Measurements from ENCODE around the gene CREB5. TPM values are rescaled to one million over a fixed set of nuclear protein-coding genes. Genes with fewer than 3 reads are reported as not detected.

Gene CREB5
- total RNA-seq, 1 donor from 2014 or later = 4.5 TPM

DNA sequence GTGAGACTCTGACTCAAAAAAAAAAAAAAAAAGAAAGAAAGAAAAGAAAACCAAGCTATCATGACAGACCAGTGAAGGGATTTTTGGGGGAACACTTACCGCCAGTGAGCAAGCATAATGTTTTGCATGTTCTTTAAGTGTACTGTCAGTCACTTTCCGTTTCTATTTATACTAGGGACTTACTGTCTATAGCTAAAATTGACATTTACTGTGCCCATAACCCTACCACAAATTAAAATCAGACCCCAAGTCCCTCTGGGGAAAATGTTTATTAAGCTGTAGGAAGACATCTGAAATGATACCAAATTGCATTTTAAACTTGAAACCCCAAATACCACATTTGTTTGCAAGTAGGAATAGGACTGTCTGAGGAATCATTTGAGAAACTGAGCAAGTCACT is 293.0 kb downstream of the CREB5 start:
- intact Hi-C loops (cut with micrococcal nuclease) = no loop called here
- ATAC-seq (no peak), DNase-seq (no peak)

DNA sequence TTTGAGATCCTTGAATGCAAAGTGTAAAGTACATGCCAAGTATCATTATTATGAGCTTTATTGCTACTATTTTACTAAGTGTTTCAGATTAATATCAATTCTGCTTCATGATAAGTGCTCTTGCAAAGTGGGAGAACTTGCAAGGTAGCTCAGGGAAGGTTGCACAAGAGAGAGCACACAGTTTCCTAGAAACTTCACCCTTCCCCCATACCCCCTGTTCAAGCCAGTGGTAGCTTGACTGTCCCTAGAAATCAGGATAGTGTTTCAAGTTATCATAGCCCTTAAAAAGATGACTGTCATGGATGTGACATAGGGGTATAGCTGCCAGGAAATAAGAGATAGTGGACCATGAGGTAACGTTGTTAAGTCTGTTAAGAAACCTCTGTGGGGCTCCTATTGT is 294.3 kb downstream of the CREB5 start:
- DNase-seq = no peak
- intact Hi-C loops (cut with micrococcal nuclease) = no loop called here

DNA sequence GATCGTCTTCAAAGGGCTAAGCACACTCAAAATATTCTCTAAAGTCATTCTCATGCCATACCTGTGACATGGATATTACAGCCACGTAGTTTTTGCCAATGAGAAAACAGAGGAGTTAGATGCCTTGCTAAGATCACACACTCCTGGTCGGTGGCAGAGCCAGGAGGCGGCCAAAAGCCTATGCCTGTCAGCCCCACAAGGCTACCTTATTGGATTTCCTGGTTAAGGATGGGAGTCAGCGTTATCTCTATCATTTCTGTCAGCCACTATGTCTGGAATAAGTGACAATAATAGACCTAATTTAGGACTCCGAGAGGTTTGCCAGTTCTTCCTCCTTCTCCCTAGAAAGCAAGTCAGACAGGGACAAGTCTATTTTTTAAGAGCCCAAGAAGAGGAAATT is 295.0 kb downstream of the CREB5 start:
- intact Hi-C loops (cut with micrococcal nuclease) = no loop called here
- no peak for ATAC-seq
- no peak for DNase-seq

More for the DNA sequence above, 294.3 kb downstream of the CREB5 start:
- ATAC-seq = no peak

DNA sequence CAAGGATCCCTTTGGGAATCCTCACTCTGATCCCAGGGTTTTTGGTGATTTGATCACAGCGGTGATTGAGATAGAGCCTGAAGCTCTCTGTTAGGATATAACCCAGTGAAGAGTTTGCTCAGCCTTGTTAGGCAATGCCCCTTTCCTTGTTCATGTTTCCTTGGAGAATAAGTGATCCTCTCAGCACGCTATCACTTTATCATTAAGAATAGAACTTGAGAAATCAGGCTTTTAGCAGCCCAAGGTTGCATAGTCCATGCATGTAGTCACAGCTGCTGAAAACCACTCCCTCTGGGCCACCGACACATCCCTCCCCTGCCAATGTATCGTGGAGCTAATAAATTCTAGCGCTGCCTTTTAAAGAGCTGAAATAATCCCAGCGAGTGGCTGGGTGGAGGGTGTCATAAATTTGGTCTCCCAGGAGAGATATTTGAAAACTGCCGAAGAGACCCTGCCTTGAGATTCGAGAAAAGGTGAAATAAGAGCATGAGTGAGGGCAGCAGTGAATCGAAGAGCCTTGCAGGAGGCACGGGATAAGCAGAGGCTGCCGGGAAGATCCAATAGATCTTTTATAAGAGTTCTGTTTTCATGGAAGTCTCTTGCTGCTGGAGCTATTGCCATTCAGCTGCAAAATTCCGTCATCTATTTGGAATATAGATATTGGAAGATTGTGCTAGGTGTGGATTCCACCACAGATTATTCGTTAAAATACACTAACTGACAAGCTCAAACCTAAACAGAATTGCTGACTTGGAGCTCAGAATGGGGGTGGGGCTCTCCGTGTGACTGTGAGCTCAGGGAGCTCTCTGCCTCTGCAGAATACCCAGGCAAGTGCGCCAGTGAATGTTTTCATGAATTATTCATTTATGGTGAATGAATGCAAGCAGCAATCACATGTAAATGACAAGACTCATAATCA is 296.0 kb downstream of the CREB5 start:
- intact Hi-C loops (cut with micrococcal nuclease) = no loop called here
- DNase-seq = no peak
- ATAC-seq = peak; percentile 80

DNA sequence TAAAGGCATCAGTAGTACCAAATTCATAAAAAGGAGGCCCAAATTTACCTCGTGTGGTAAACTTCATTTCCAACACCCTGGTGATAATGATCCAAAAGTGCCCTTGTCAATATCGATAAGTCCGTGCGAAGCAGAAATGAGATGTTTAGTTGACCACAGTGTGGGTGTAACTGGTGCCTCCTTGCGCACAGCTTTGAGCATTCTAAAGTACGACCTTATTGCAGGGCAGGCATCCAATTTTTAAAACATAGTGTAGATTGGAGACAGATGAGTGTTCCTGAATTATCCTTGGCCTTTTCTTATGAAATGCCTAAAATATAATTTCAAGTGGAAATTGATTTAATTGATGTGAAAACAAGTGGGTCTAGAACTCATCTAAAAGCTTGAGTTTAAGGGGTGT is 297.4 kb downstream of the CREB5 start:
- DNase-seq (no peak), ATAC-seq (no peak)
- intact Hi-C loops (cut with micrococcal nuclease) = no loop called here

DNA sequence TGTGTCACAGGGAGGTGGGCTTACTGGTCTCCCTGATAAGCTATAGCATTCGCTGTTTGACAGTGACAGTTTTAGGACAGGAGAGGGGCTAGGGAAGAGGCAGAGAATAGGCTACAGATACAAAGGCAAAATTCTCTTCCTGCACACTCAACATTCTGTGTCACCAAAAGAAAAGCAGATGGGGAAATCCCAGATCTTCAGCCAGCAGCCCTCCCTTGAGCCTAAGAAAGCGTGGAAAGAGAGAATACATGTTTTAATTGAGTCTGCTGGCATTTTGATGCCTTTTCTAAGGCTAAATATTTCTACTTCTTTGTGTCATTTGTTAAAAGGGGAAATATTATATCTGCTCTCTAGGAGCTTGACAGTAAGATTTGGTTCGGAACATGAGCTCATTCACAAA is 298.8 kb downstream of the CREB5 start:
- DNase-seq (no peak), ATAC-seq (peak; percentile 42)
- intact Hi-C loops (cut with micrococcal nuclease) = no loop called here

DNA sequence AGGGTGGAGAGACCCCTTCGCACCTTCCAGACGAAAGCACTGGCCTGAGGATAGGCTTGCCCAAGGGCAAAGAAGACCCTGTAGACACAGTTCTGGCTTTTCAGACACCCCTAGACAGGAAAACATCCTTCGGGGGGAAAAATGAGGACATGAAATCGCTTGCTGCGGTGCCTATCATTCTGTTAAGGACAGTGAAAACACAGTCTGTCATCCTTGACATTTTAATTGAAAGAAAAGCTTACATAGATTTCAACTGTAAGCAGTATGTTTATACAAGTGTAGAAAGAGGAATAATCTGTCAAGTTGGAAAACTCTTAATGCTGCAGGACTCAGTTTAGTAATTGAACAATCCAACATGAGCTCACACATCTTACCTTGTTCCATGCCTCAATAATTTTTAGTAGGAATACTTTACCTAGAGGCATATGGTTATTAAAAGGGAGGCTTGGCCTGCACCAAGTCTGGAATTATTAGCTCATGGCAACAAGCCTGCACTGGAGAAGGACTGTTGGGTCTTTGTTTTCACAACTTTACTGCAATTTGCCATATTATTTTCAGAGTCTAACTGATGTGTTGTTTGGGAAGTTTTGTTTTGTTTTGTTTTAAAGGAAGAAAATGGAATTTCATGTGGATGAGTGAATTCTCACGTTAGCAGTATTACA is 302.3 kb downstream of the CREB5 start:
- ATAC-seq = no peak
- intact Hi-C loops (cut with micrococcal nuclease) = no loop called here
- DNase-seq = no peak

DNA sequence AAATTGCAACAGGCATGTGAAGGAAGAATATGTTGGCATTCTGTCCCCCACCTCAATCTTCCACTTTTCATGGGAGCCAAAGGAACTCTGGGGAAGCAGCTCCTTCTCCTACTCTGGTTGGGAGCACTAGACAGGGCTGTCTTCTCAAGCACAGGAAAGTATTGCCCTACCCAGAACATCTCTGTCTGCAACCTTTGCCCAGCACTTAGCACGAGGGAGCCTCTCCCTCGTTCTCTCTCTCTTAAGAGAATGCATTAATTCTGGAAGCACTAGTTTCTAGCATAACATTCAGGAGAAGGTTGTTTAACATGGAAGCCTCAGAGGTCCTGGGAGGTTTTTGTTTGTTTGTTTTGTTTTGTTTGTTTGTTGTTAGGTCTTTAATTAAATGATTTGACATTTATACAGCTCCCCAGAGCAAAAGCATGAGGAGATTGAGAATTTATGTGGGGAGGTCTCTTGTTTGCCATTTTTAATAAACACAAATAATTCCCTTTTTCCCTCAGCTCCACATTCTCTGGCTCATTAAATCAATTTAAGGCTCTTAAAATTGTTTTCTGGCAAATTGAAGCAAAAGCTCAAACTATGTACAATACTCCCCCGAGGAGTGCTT is 305.2 kb downstream of the CREB5 start:
- DNase-seq (no peak), ATAC-seq (peak; percentile 34)
- intact Hi-C loops (cut with micrococcal nuclease) = no loop called here

DNA sequence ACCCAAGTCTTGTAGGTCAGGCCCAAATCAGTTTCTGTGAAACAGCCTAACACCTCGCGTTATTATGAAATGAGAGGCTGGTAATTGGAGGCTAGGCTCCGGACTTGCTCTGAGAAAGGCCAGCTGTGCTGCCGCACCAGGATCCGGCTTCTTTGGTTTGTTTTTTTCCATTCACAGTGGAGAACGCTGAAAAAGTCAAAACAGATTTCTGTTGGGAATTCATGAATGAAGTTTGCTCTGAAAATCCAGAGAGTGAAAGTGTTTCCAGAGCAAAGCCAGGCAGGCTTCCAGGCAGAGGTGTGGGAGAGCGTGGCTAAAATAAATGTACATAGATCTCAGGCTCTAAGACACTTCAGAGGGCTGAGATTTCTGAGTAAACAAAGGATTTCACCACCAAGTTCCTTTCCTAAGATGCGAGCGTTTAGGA is 305.8 kb downstream of the CREB5 start:
- ATAC-seq (peak; percentile 93), DNase-seq (peak; percentile 61)
- intact Hi-C loops (cut with micrococcal nuclease) = no loop called here

DNA sequence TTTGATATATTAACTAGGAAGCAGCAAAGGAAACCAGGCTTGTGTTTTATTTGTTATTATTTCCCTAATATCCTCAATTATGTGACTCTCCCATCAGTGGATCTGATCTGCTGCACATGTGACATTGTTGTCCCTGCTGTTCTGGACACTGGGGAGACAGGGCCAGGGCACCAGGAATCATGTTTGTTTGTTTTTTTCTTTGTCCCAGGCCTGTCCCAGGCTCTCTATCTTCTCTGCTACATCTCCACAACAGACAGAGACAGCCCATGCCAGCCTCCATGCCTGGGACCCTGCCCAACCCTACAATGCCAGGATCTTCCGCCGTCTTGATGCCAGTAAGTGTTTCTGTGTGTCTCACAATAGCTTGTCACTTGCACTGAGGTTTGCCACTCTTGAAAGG is 306.2 kb downstream of the CREB5 start:
- ATAC-seq = peak; percentile 13
- no peak for DNase-seq
- intact Hi-C loops (cut with micrococcal nuclease) = no loop called here

DNA sequence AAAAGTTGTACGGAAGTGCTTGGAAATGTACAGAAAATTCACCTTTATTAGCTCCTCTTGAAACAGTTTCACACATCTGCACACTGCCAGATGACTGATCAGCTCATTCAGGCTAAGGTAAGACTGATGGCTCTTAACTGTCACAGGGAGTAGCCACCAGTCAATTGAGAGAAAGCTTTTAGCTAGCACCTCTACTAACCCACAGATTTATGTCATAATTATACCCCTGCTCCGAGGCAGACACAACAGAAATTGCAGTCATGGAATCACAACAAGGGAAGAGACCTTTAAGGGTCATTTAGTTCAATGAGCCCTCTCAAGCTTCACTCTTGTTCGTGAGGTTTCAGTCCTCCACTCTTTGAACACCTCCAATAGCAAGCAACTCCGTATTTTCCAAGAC is 310.4 kb downstream of the CREB5 start:
- intact Hi-C loops (cut with micrococcal nuclease) = no loop called here
- ATAC-seq (no peak), DNase-seq (no peak)

DNA sequence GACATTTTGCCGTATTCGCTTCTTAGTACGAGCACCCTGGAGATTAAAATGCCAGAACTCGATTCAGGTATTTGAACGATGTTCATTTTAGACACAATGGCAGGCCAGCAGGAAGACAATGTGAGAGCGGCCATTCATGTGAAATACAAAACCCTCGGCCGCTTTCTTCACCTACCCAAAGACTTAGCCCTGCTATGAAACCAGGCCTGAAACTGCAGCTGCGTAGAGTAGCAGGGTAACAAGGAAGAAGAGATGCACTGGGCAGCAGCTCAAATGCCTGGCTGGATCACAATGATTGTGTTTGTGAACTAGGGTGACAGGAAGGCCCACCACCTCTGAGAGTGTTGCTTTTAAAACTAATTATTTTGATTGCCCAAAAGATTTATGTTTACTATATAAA is 311.0 kb downstream of the CREB5 start:
- DNase-seq (no peak), ATAC-seq (no peak)
- intact Hi-C loops (cut with micrococcal nuclease) = no loop called here

DNA sequence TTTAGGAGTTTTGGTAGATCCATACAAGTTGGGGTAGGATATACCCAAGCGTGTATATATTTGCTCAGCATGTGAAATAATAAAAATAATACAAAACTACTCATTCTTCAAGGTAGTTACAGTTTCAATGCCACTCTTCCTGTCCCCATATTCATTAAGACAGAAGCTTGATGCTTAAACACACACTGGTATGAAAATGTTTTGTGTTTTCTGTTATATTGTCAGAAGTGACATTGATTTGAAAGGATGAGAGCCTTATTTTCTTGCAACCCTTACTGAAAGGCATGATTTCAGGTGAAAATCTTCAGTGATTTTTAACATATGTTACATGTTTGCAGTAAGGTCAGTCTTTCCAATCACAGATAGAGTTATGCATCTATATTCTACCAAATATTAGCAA is 312.2 kb downstream of the CREB5 start:
- ATAC-seq (no peak), DNase-seq (no peak)
- intact Hi-C loops (cut with micrococcal nuclease) = no loop called here

DNA sequence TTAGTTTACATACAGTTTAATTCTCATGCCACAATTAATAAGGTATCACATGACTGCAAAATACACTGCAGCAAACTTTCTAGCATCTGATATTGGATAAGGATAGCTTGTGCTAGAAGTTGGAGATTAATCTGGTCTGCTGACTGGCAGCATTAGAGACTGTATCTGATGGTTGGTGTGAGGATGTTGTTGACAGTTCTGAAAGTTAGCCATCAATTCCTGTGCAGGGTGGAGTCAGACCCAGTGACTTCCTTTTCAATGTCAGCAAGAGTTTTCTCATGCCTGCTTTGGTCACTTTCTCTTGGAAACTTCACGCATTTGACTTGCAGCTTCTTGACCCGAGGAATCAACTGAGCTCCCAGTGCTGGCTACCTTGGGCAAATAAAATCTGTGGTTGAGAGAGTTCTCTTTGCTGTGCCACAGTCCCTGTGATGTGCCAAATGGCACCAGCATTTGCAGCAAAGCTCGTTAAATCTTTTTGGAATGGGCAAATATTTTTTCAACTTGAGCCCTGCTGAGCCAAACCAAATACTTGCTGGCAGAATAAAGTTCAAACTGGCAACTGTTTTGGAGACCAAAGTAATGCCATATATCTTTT is 312.8 kb downstream of the CREB5 start:
- intact Hi-C loops (cut with micrococcal nuclease) = no loop called here
- DNase-seq (no peak), ATAC-seq (peak; percentile 49)

DNA sequence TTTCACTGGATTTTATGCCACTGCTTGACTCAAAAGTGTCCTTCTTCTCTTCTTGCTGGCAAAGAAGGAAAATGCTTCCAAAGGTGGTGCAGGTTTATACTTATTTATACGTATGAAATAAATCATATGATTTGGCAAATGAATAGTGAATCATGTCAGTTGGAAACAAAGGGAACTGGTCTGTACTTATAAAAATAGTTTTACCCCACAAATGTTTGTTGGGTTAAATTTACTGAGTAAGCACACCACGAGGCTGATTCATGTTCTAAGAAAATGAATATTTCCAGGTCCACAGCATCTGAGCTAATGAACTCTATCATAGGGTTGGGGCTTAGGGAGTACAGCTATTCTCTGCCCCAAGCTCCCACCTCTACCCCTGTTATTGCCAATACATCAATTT is 313.6 kb downstream of the CREB5 start:
- ATAC-seq = no peak
- DNase-seq = no peak
- intact Hi-C loops (cut with micrococcal nuclease) = no loop called here

DNA sequence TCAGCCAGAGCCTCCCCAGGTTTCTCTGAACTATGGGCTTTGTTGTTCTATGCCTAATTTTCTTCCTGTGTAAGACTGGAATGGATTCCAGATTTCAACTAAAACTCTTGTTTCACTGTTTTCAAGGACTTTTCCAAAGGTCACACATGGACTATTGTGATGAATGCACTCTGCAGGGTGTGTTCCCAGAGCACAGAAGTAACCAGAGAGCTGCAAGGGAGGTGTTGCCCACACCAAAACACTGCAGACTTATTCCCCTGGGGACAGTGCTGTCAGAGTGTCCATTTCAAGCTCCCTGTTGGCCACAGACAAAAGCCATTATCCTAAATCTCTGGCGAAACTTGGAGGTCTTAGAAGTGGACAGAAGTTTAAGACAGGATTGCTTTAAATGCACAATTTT is 314.2 kb downstream of the CREB5 start:
- intact Hi-C loops (cut with micrococcal nuclease) = no loop called here
- DNase-seq (no peak), ATAC-seq (peak; percentile 68)

DNA sequence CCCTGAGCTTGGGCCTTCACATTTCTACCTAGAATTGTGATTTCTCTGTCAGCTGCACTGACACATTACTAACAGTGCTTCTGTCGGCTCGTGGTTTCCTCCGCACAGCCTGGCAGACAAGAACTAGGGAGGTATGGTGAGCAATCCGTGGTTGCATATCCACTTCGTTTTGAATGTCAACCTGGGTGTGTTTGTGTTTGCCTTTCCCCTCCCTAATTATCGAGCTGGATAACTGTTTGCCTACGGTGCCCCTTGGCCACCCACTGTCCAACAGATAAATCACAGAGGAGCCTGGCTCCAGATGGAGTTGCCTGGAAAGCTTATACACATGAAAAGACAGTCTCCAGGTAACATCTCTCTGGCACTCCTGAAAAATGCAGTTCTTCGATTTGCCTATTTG is 317.0 kb downstream of the CREB5 start:
- intact Hi-C loops (cut with micrococcal nuclease) = no loop called here
- no peak for ATAC-seq
- DNase-seq = no peak

DNA sequence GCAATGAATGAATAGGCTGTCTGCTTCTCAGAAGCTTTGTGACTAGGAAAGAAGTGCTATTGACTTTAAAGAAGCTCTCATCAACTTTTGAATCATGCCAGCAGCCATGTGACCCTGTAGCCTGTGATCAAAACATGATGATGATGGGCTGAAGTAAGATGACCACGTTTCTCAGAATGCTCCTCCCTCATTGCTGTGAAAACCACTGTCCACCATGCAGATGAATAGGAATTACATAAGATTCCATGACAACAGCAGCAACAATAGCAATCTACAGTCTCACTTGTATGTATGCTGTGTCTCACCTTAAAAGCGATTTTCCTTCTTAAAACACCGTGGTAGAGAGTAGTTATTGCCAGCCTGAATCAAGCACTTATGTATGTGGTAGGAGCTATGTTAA is 317.4 kb downstream of the CREB5 start:
- intact Hi-C loops (cut with micrococcal nuclease) = no loop called here
- DNase-seq (no peak), ATAC-seq (no peak)

DNA sequence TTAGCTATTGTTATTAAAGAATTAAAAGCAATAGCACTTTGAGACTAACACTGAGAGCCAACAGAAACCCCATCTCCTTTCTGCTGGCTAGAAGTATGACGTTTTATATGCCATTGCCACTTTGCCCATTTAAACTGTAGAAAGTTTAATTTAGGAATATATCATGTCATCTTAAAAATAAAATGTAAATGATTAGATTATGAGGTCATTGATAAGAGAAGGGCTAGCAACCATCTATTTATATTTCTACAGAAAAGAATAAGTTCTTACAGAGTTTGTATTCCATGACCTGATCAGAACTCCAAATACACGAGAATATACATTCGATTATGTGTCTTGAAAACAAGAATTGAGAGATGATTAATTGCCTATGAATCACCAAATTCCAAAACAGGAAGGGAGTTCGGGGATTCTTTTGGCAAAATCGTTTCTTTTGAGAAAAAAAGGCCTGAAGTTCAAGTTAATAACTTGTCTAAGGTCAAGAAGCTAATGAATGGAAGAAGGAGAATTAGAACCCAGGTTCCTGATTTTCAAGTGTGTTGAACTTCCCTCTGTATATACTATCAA is 318.9 kb downstream of the CREB5 start:
- ATAC-seq = no peak
- no peak for DNase-seq
- intact Hi-C loops (cut with micrococcal nuclease) = no loop called here

Data from left ventricle myocardium superior (tissue), 1 donor.